GM23338 (cell line): Measurements from ENCODE around the gene ZNF555. TPM values are rescaled to one million over a fixed set of nuclear protein-coding genes. Genes with fewer than 3 reads are reported as not detected.

Experiments
- ATAC-seq: fragments of 200-7000 bp; cut with Tn5 transposase; 3 replicates; pipeline ENCODE4 v1.9.1; 2020
- DNase-seq: peaks from one replicate; pipeline ENCODE4 v3.0.0-alpha.2; 2015; ENCODE audit warnings: low spot score
- H2AFZ ChIP-seq: fragments of 200-600 bp; sonication (generic); 2 replicates; pipeline ENCODE4 v1.8.0; 2016; ENCODE audit warnings: antibody characterized with exemption, mild to moderate bottlenecking, moderate library complexity
- H3F3A ChIP-seq: fragments of 200-600 bp; sonication (generic); replicated peaks from 2 replicates; pipeline ENCODE4 v1.8.0; 2017; ENCODE audit warnings: antibody characterized with exemption, mixed run types, low read depth
- H3K27ac ChIP-seq: fragments of 200-600 bp; sonication (generic); 2 replicates; pipeline ENCODE4 v1.6.1; 2016; ENCODE audit warnings: low read depth
- H3K27me3 ChIP-seq: fragments of 200-600 bp; sonication (generic); 2 replicates; pipeline ENCODE4 v1.8.0; 2016; ENCODE audit warnings: mild to moderate bottlenecking, mixed run types, moderate library complexity; ENCODE audit not compliant: insufficient read depth
- H3K36me3 ChIP-seq: fragments of 200-600 bp; sonication (generic); 2 replicates; pipeline ENCODE4 v1.8.0; 2016; ENCODE audit warnings: mild to moderate bottlenecking; ENCODE audit not compliant: insufficient read depth
- H3K4me1 ChIP-seq: fragments of 200-600 bp; sonication (generic); 2 replicates; pipeline ENCODE4 v1.8.0; 2016; ENCODE audit warnings: mild to moderate bottlenecking, moderate library complexity; ENCODE audit not compliant: insufficient read depth
- H3K4me2 ChIP-seq: fragments of 200-600 bp; sonication (generic); 2 replicates; pipeline ENCODE4 v1.7.1; 2017; ENCODE audit warnings: mixed run types
- H3K4me3 ChIP-seq: fragments of 200-600 bp; sonication (generic); 2 replicates; pipeline ENCODE4 v1.6.1; 2016; ENCODE audit warnings: mixed run types
- H3K79me2 ChIP-seq: fragments of 200-600 bp; sonication (generic); replicated peaks from 2 replicates; pipeline ENCODE4 v1.8.0; 2017; ENCODE audit warnings: mild to moderate bottlenecking; ENCODE audit not compliant: insufficient read depth
- H3K9me2 ChIP-seq: fragments of 200-600 bp; sonication (generic); 2 replicates; pipeline ENCODE4 v1.8.0; 2017; ENCODE audit not compliant: insufficient read depth
- H4K20me1 ChIP-seq: fragments of 200-600 bp; sonication (generic); replicated peaks from 2 replicates; pipeline ENCODE4 v1.8.0; 2017; ENCODE audit warnings: mild to moderate bottlenecking; ENCODE audit not compliant: insufficient read depth
- H3K27ac Mint-ChIP-seq: 2 replicates; pipeline ENCODE4 v1.8.0; 2020; ENCODE audit warnings: inconsistent platforms, mild to moderate bottlenecking, moderate library complexity, mixed read lengths
- H3K27me3 Mint-ChIP-seq: 3 replicates; pipeline ENCODE4 v1.8.0; 2022; ENCODE audit warnings: low read depth, mild to moderate bottlenecking, moderate library complexity, mixed read lengths, inconsistent platforms; ENCODE audit not compliant: insufficient read depth, poor library complexity
- H3K36me3 Mint-ChIP-seq: 3 replicates; pipeline ENCODE4 v1.8.0; 2021; ENCODE audit warnings: low read depth, mild to moderate bottlenecking, inconsistent platforms, moderate library complexity, mixed read lengths
- H3K4me1 Mint-ChIP-seq: 3 replicates; pipeline ENCODE4 v1.8.0; 2020; ENCODE audit warnings: mild to moderate bottlenecking, inconsistent platforms, mixed read lengths
- H3K4me3 Mint-ChIP-seq: 3 replicates; pipeline ENCODE4 v1.8.0; 2021; ENCODE audit warnings: moderate library complexity, mild to moderate bottlenecking, inconsistent platforms, mixed read lengths
- H3K9me3 Mint-ChIP-seq: 3 replicates; pipeline ENCODE4 v1.8.0; 2020; ENCODE audit warnings: moderate library complexity, mild to moderate bottlenecking, inconsistent platforms, mixed read lengths
- CREB1 ChIP-seq: fragments of 250-450 bp; sonication (Bioruptor Pico); IDR thresholded peaks from 2 replicates; pipeline ENCODE4 v1.5.0; 2020; ENCODE audit warnings: low read depth, mild to moderate bottlenecking, moderate library complexity
- JUNB ChIP-seq: IDR thresholded peaks from one replicate; pipeline ENCODE4 v1.6.1; 2016; ENCODE audit warnings: antibody characterized with exemption; ENCODE audit not compliant: unreplicated experiment
- POLR2AphosphoS5 ChIP-seq: IDR thresholded peaks from 2 replicates; pipeline ENCODE4 v1.6.1; 2016; ENCODE audit warnings: antibody characterized with exemption, low read depth
- ZNF114 ChIP-seq: fragments of 250-450 bp; sonication (Bioruptor Pico); IDR thresholded peaks from 2 replicates; pipeline ENCODE4 v1.5.0; 2020; ENCODE audit warnings: mild to moderate bottlenecking, moderate library complexity
- ZNF331 ChIP-seq: fragments of 250-450 bp; sonication (Bioruptor Pico); IDR thresholded peaks from 2 replicates; pipeline ENCODE4 v1.5.0; 2020; ENCODE audit warnings: low read depth, mild to moderate bottlenecking, moderate library complexity
- polyA plus RNA-seq: library from polyadenylated mRNA; unstranded; fragments of >200 nt; fragmentation: Nextera tagmentation; extraction: Ambion mirVana; gene quantifications from 2 replicates; pipeline ENCODE4 v1.2.1, GENCODE V29; 2016
- total RNA-seq: library from RNA; depleted of rRNA; stranded (reverse); fragments of >200 nt; shearing (Covaris generic); gene quantifications from 2 replicates; pipeline ENCODE4 v1.2.3, GENCODE V29; 2014
- TF ChIP-seq, protein P1 (sequence below): IDR thresholded peaks from one replicate; pipeline ENCODE4 v1.6.1; 2018; ENCODE audit warnings: antibody characterized with exemption; ENCODE audit not compliant: unreplicated experiment
- TF ChIP-seq, protein P2 (sequence below): IDR thresholded peaks from 2 replicates; pipeline ENCODE4 v1.6.1; 2016; ENCODE audit warnings: antibody characterized with exemption

Gene ZNF555
- total and polyA plus RNA-seq, 2 experiments from 2014 or later, result 3.5 to 7.5 TPM

DNA sequence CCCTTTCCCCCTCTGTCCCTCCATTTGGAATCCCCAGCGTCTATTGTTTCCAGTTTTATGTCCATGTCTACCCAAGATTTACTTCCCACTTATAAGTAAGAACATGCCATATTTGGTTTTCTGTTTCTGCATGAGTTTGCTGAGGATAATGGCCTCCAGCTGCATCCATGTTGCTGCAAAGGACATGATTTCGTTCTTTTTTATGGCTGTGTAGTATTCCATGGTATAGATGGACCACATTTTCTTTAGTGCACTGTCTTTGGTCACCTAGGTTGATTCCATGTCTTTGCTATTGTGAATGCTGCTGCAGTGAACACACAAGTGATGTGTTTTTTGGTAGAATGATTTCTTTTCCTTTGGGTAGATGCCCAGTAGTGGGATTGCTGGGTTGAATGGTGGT, 3.8 kb downstream of the ZNF555 start:
- no peak overlapping the region for H2AFZ ChIP-seq
- Mint-ChIP-seq H3K9me3 (peaks cover 60% of the 10 kb centered on the region), H3K27me3 (peaks cover 20% of the 10 kb centered on the region), H3K4me1 (peaks cover 5% of the 10 kb centered on the region), H3K4me3 (no peak overlapping the region), H3K36me3 (peaks cover 60% of the 10 kb centered on the region), H3K27ac (no peak overlapping the region)
- H3K9me2 ChIP-seq, result no peaks in the 10 kb centered on the region
- H3K4me2 ChIP-seq, result no peak overlapping the region
- peaks cover 8% of the 10 kb centered on the region; the same call in 1 of the 2 replicates for H3K27me3 ChIP-seq
- no peak overlapping the region for H3K27ac ChIP-seq
- H3K4me3 ChIP-seq, result no peak overlapping the region
- no peaks in the 10 kb centered on the region for H3F3A ChIP-seq
- no peak for ATAC-seq
- peaks cover 24% of the 10 kb centered on the region for H3K79me2 ChIP-seq
- H3K36me3 ChIP-seq, result 0 out of 2 replicates have a peak, but pooled peaks cover 2% of the 10 kb centered on the region
- TF ChIP-seq JUNB (no peak), POLR2AphosphoS5 (no peak), ZNF114 (no peak), CREB1 (CRISPR knock-in tag) (no peak)
- TF ChIP-seq, protein P1, sequence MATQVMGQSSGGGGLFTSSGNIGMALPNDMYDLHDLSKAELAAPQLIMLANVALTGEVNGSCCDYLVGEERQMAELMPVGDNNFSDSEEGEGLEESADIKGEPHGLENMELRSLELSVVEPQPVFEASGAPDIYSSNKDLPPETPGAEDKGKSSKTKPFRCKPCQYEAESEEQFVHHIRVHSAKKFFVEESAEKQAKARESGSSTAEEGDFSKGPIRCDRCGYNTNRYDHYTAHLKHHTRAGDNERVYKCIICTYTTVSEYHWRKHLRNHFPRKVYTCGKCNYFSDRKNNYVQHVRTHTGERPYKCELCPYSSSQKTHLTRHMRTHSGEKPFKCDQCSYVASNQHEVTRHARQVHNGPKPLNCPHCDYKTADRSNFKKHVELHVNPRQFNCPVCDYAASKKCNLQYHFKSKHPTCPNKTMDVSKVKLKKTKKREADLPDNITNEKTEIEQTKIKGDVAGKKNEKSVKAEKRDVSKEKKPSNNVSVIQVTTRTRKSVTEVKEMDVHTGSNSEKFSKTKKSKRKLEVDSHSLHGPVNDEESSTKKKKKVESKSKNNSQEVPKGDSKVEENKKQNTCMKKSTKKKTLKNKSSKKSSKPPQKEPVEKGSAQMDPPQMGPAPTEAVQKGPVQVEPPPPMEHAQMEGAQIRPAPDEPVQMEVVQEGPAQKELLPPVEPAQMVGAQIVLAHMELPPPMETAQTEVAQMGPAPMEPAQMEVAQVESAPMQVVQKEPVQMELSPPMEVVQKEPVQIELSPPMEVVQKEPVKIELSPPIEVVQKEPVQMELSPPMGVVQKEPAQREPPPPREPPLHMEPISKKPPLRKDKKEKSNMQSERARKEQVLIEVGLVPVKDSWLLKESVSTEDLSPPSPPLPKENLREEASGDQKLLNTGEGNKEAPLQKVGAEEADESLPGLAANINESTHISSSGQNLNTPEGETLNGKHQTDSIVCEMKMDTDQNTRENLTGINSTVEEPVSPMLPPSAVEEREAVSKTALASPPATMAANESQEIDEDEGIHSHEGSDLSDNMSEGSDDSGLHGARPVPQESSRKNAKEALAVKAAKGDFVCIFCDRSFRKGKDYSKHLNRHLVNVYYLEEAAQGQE, result no peak
- H4K20me1 ChIP-seq, result peaks cover 4% of the 10 kb centered on the region
- no peak for DNase-seq
- H3K4me1 ChIP-seq, result peaks cover 6% of the 10 kb centered on the region; the same call in 1 of the 2 replicates

DNA sequence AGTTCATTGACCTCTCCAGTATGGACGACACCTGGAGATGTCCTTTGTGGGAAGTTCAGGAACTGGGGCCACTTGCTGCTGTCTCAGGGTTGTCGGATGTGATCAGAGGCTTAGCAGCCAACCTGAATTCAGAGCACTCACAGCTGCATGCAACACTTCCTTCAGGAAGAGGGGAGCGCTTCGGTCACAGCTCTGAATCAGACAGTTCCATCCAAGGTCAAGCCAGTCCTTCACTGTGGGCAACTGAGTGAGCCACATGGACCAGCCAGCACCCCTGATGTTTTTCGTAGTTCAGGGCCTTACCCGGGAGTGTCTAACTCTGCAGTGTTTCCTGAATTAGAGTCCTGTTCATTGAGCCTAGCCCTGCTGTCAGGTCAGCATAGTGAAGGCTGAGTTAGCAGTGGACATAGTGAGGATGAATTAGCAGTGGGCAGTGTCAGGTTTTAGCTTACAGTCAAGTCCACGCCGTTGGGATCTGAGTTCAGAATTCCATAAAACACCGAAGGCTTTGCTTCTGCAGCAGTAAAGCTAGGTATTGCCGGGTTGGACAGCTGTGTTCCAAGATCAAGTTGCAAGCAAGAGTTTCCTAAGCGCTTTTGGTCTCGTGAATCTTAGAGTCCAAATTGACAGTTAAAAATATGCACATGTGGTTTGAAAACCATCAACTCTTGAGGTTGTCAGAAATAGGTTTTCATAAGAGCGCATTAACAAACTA, 5.1 kb downstream of the ZNF555 start:
- no peak overlapping the region for H3K4me2 ChIP-seq
- H3K36me3 ChIP-seq, result peaks cover 14% of the 10 kb centered on the region
- no peak overlapping the region for H3K4me3 ChIP-seq
- H4K20me1 ChIP-seq, result peaks cover 4% of the 10 kb centered on the region
- peaks cover 8% of the 10 kb centered on the region; the same call in 1 of the 2 replicates for H3K27me3 ChIP-seq
- ATAC-seq, result no peak
- H2AFZ ChIP-seq, result no peak overlapping the region
- Mint-ChIP-seq H3K27me3 (peaks cover 9% of the 10 kb centered on the region), H3K4me1 (peaks cover 5% of the 10 kb centered on the region), H3K27ac (no peak overlapping the region), H3K9me3 (peaks cover 67% of the 10 kb centered on the region), H3K4me3 (no peak overlapping the region), H3K36me3 (peaks cover 68% of the 10 kb centered on the region)
- H3K27ac ChIP-seq, result no peak overlapping the region
- H3K9me2 ChIP-seq, result no peaks in the 10 kb centered on the region
- peaks cover 24% of the 10 kb centered on the region for H3K79me2 ChIP-seq
- no peak for DNase-seq
- no peaks in the 10 kb centered on the region for H3F3A ChIP-seq
- TF ChIP-seq JUNB (no peak), ZNF331 (CRISPR knock-in tag) (no peak), ZNF114 (no peak), CREB1 (CRISPR knock-in tag) (no peak)
- TF ChIP-seq, protein P2, sequence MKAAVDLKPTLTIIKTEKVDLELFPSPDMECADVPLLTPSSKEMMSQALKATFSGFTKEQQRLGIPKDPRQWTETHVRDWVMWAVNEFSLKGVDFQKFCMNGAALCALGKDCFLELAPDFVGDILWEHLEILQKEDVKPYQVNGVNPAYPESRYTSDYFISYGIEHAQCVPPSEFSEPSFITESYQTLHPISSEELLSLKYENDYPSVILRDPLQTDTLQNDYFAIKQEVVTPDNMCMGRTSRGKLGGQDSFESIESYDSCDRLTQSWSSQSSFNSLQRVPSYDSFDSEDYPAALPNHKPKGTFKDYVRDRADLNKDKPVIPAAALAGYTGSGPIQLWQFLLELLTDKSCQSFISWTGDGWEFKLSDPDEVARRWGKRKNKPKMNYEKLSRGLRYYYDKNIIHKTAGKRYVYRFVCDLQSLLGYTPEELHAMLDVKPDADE, result no peak
- TF ChIP-seq, protein P1, result no peak
- H3K4me1 ChIP-seq, result peaks cover 6% of the 10 kb centered on the region; the same call in 1 of the 2 replicates
